Neuronal stem cell (in vitro differentiated cells): Measurements from ENCODE around the gene ZNF740. TPM values are rescaled to one million over a fixed set of nuclear protein-coding genes. Genes with fewer than 3 reads are reported as not detected.

Source experiments
- DNase-seq: peaks from one replicate; pipeline ENCODE4 v3.0.0-alpha.2; 2013; ENCODE audit warnings: low spot score
- H2AFZ ChIP-seq: one replicate; pipeline ENCODE4 v1.6.1; 2013; ENCODE audit warnings: mild to moderate bottlenecking, low read length, inconsistent platforms
- H2AK5ac ChIP-seq: 2 replicates; pipeline ENCODE4 v1.6.1; 2013; ENCODE audit warnings: low read depth, mild to moderate bottlenecking, inconsistent platforms, low read length, moderate library complexity, mixed read lengths
- H2BK120ac ChIP-seq: 2 replicates; pipeline ENCODE4 v1.6.1; 2013; ENCODE audit warnings: low read depth, mild to moderate bottlenecking, inconsistent platforms, low read length, moderate library complexity, mixed read lengths
- H2BK12ac ChIP-seq: one replicate; pipeline ENCODE4 v1.6.1; 2013; ENCODE audit warnings: low read length, inconsistent platforms
- H2BK15ac ChIP-seq: 2 replicates; pipeline ENCODE4 v1.6.1; 2013; ENCODE audit warnings: mild to moderate bottlenecking, low read length, inconsistent platforms, mixed read lengths
- H2BK5ac ChIP-seq: one replicate; pipeline ENCODE4 v1.6.1; 2013; ENCODE audit warnings: inconsistent platforms, mild to moderate bottlenecking, low read length, moderate library complexity
- H3K14ac ChIP-seq: one replicate; pipeline ENCODE4 v1.6.1; 2013; ENCODE audit warnings: low read length, inconsistent platforms
- H3K18ac ChIP-seq: 2 replicates; pipeline ENCODE4 v1.6.1; 2013; ENCODE audit warnings: low read length, inconsistent platforms
- H3K23ac ChIP-seq: 2 replicates; pipeline ENCODE4 v1.6.1; 2013; ENCODE audit warnings: low read depth, mild to moderate bottlenecking, mixed read lengths, low read length, inconsistent platforms; ENCODE audit not compliant: poor library complexity
- H3K27ac ChIP-seq: replicated peaks from 3 replicates; pipeline ENCODE4 v1.5.1; 2013; ENCODE audit warnings: low read length, inconsistent platforms
- H3K27me3 ChIP-seq, 3 experiments: 2 replicates each; pipeline ENCODE4 v1.6.1; 2013; ENCODE audit warnings: low read length in 3 of 3, mild to moderate bottlenecking in 2 of 3, inconsistent platforms in 1 of 3, low read depth in 1 of 3, mixed read lengths in 1 of 3, moderate library complexity in 1 of 3; ENCODE audit not compliant: control insufficient read depth in 3 of 3, insufficient read depth in 3 of 3
- H3K36me3 ChIP-seq, 2 donors: replicated peaks in 1 of 2; 2 replicates each; pipeline ENCODE4 v1.6.1; 2013; ENCODE audit warnings: low read length in 2 of 2; ENCODE audit not compliant: control insufficient read depth in 2 of 2, insufficient read depth in 2 of 2
- H3K4ac ChIP-seq: 2 replicates; pipeline ENCODE4 v1.6.1; 2013; ENCODE audit warnings: inconsistent platforms, mild to moderate bottlenecking, low read length, moderate library complexity
- H3K4me1 ChIP-seq, 2 donors: 1 replicate in 1 of 2; 2 replicates in 1 of 2; pipeline ENCODE4 v1.6.1; 2013; ENCODE audit warnings: low read length in 2 of 2, low read depth in 1 of 2; ENCODE audit not compliant: control insufficient read depth in 2 of 2, insufficient read depth in 1 of 2
- H3K4me2 ChIP-seq: one replicate; pipeline ENCODE4 v1.6.1; 2013; ENCODE audit warnings: mild to moderate bottlenecking, low read length, inconsistent platforms; ENCODE audit not compliant: insufficient read depth, poor library complexity, severe bottlenecking
- H3K4me3 ChIP-seq, 2 donors: 2 replicates each; pipeline ENCODE4 v1.5.1; 2013; ENCODE audit warnings: low read length in 2 of 2, mild to moderate bottlenecking in 2 of 2, inconsistent platforms in 1 of 2, moderate library complexity in 1 of 2
- H3K79me1 ChIP-seq: one replicate; pipeline ENCODE4 v1.6.1; 2013; ENCODE audit warnings: low read depth, mild to moderate bottlenecking, inconsistent platforms, low read length, moderate library complexity
- H3K9ac ChIP-seq: one replicate; pipeline ENCODE4 v1.6.1; 2013; ENCODE audit warnings: mild to moderate bottlenecking, low read depth, low read length, inconsistent platforms; ENCODE audit not compliant: poor library complexity
- H3K9me3 ChIP-seq, 2 donors: replicated peaks in 1 of 2; 2 replicates each; pipeline versions ENCODE3 to v1.6.1; 2013; ENCODE audit warnings: low read length in 2 of 2, mild to moderate bottlenecking in 2 of 2, inconsistent platforms in 1 of 2, low read depth in 1 of 2, mixed read lengths in 1 of 2, moderate library complexity in 1 of 2; ENCODE audit not compliant: control insufficient read depth in 2 of 2, insufficient read depth in 1 of 2
- H4K8ac ChIP-seq: one replicate; pipeline ENCODE4 v1.6.1; 2013; ENCODE audit warnings: low read depth, mild to moderate bottlenecking, inconsistent platforms, low read length, moderate library complexity
- H4K91ac ChIP-seq: one replicate; pipeline ENCODE4 v1.6.1; 2013; ENCODE audit warnings: low read length, low read depth, mild to moderate bottlenecking, inconsistent platforms; ENCODE audit not compliant: poor library complexity
- WGBS, 2 donors: extraction: QIAGEN DNeasy Blood & Tissue Kit; methylation state at CpG; one replicate each; pipeline ENCODE4 v1.1.7; 2013; ENCODE audit warnings: missing lambda C conversion rate in 2 of 2, mixed read lengths in 1 of 2; ENCODE audit not compliant: insufficient read length in 2 of 2, insufficient replicate concordance in 1 of 2; ENCODE audit errors: extremely low coverage in 2 of 2; 5-methylcytosine and 5-hydroxymethylcytosine counted together
- small RNA-seq: library from polyadenylated mRNA; stranded (forward); fragments of <200 nt; extraction: miRNeasy Mini kit (QIAGEN cat#:217004); gene quantifications from one replicate; pipeline ENCODE3, GENCODE V24; 2013; ENCODE audit not compliant: insufficient read depth

The ZNF740 gene

DNA sequence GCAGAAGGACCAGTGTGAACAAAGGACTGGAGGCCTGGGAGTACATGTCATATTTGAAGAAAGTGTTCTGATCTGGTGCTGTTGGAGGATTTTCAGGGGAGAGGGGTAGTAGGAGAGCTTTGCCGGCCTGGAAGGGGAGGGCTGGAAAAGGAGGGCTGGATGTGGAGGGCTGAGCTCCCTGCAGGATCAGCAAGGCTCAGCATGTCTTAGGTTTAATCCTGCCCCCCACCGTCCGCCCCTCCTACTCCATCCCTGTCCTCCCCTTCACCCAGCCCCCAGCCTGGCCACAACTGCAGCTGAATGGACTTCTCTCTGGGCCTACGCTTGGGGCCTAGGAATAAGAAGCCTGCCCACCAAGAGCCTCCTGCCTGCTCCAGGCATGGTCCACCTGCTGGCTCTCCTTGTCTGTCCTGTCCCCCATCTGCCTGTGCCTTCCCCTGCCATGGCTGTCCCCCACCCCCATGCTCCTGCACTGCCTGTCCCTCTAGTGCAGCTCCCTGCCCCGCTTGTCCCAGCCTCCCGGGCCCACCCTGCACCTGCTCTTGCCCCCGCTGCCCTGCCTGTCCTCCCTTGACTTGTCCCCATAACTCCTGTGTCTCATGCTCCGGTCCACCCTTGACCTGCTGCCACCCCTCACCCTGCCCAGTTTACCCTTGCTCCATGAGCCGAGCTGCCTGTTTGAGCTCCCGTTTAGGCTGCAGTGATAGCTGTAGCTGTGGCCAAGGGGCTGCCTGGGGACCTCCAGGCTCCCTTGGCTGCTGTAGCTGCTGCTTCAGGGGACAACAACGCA is 61.3 kb downstream of the ZNF740 start:
- Histone ChIP-seq H2BK5ac (no peak overlapping the region), H4K8ac (peak overlapping the region; percentile 99), H2AK5ac (peak overlapping the region; percentile 85), H4K91ac (no peak overlapping the region), H3K79me1 (no peaks in the 10 kb centered on the region), H3K18ac (peak overlapping the region; percentile 95), H3K4ac (peak overlapping the region; percentile 79), H2AFZ (peak overlapping the region; percentile 68), H2BK120ac (peak overlapping the region; percentile 16), H3K4me2 (peak overlapping the region; percentile 22), H3K9ac (peak overlapping the region; percentile 12), H3K27ac (no peak overlapping the region), H3K4me3 (no peak overlapping the region), H2BK15ac (peak overlapping the region; percentile 95), H2BK12ac (peak overlapping the region; percentile 95), H3K4me1 (peaks cover 11% of the 10 kb centered on the region in 2 donors), H3K23ac (peak overlapping the region; percentile 52), H3K14ac (peak overlapping the region; percentile 96), H3K27me3 (peaks cover 0 to 12% (median 3%) of the 10 kb centered on the region in 3 experiments), H3K9me3 (no peaks in the 10 kb centered on the region), H3K36me3 (no peaks in the 10 kb centered on the region)
- no CpG with 5 or more reads among the region's 11 CpGs for WGBS, 2 donors
- no peak for DNase-seq

DNA sequence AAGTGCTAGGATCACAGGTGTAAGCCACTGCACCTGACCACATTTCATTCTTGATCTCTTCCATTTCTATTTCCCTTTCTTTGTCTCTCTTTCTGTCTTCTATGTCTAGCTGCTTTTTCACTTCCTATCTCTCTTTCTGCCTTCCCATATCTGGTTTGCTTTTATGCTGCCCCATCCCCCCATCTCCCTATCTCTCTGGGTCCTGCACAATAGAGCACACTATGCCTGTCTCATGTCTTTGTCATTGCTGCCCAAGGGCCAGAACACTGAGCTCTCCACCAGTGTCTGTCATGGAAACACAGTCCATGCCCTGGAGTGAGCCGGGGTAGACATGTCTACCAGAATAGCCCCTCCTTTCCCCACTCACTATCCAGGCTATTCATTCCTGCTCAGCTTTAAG is 63.8 kb downstream of the ZNF740 start:
- Histone ChIP-seq H3K4me3 (no peak overlapping the region), H2AFZ (peak overlapping the region; percentile 64), H3K18ac (no peak overlapping the region), H3K9ac (no peak overlapping the region), H2BK15ac (no peak overlapping the region), H3K9me3 (no peaks in the 10 kb centered on the region), H4K91ac (no peak overlapping the region), H3K23ac (no peak overlapping the region), H2AK5ac (no peak overlapping the region), H3K14ac (no peak overlapping the region), H3K79me1 (no peaks in the 10 kb centered on the region), H3K4ac (no peak overlapping the region), H3K4me2 (no peak overlapping the region), H2BK5ac (no peak overlapping the region), H3K36me3 (no peaks in the 10 kb centered on the region), H3K4me1 (peaks cover 11% of the 10 kb centered on the region in 2 donors), H2BK120ac (no peak overlapping the region), H3K27me3 (peaks cover 0 to 8% (median 0%) of the 10 kb centered on the region in 3 experiments), H2BK12ac (no peak overlapping the region), H4K8ac (no peak overlapping the region), H3K27ac (no peak overlapping the region)
- WGBS, 2 donors, result no CpG with 5 or more reads among the region's 1 CpG
- no peak for DNase-seq

Small RNA genes within 50 kb of the gene (small RNA-seq; reads per million reads assigned to genes)
- gene HIGD1AP1, result not detected
- not detected for gene RNU6-333P
